Measurements from ENCODE around the gene DUSP1. TPM values are rescaled to one million over a fixed set of nuclear protein-coding genes. Genes with fewer than 3 reads are reported as not detected.

The DUSP1 gene
- total RNA-seq, 2 donors from 2014 or later = 9.2 to 11.0 TPM

DNA sequence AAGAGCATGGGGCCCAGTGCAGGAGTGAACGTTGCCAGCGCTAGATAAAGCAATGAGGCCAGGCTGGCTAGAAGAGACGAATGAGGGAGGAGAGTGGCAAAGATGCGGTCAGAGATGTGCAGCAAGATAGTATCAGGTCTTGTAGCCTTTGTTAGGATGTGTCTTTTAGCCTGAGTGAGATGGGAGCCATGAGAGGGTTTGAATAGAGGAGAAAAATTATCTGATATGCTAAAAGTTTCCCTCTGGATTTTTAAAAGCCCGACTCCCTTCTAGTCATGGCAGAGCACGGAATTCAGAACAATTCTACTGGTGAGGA is 12.2 kb downstream of the DUSP1 start:
- H3K36me3 ChIP-seq (ENCODE audit: control insufficient read depth, insufficient read depth, low read length) = no peaks in the 10 kb centered on the region
- H3K4me3 ChIP-seq (ENCODE audit: low read length) = no peak overlapping the region
- Mint-ChIP-seq H3K4me3 (no peak overlapping the region), H3K27ac (no peak overlapping the region), H3K9me3 (peaks cover 7% of the 10 kb centered on the region), H3K36me3 (ENCODE audit: low read depth) (no peaks in the 10 kb centered on the region), H3K4me1 (peaks cover 8% of the 10 kb centered on the region), H3K27me3 (ENCODE audit: insufficient read depth) (peaks cover 31% of the 10 kb centered on the region)
- WGBS, 2 experiments (ENCODE audit: insufficient coverage in 1 of 2, insufficient read length in 1 of 2) = 92 to 95% methylated on average over 6 of the region's 6 CpGs
- no peak for DNase-seq
- H3K27ac ChIP-seq (ENCODE audit: low read depth, low read length) = no peak overlapping the region
- no peaks in the 10 kb centered on the region for H3K27me3 ChIP-seq (ENCODE audit: control insufficient read depth, insufficient read depth, low read length, poor library complexity, severe bottlenecking)
- H3K9ac ChIP-seq (ENCODE audit: extremely low read depth, low read length, poor library complexity, severe bottlenecking) = no peak overlapping the region
- H3K4me1 ChIP-seq (ENCODE audit: control insufficient read depth, insufficient read depth, low read length) = no peaks in the 10 kb centered on the region
- TF ChIP-seq, protein P1, sequence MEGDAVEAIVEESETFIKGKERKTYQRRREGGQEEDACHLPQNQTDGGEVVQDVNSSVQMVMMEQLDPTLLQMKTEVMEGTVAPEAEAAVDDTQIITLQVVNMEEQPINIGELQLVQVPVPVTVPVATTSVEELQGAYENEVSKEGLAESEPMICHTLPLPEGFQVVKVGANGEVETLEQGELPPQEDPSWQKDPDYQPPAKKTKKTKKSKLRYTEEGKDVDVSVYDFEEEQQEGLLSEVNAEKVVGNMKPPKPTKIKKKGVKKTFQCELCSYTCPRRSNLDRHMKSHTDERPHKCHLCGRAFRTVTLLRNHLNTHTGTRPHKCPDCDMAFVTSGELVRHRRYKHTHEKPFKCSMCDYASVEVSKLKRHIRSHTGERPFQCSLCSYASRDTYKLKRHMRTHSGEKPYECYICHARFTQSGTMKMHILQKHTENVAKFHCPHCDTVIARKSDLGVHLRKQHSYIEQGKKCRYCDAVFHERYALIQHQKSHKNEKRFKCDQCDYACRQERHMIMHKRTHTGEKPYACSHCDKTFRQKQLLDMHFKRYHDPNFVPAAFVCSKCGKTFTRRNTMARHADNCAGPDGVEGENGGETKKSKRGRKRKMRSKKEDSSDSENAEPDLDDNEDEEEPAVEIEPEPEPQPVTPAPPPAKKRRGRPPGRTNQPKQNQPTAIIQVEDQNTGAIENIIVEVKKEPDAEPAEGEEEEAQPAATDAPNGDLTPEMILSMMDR (conservative IDR thresholded peaks at IDR 0.05) = no peak
- peaks cover 14% of the 10 kb centered on the region for H3K9me3 ChIP-seq (ENCODE audit: control insufficient read depth, low read length)

DNA sequence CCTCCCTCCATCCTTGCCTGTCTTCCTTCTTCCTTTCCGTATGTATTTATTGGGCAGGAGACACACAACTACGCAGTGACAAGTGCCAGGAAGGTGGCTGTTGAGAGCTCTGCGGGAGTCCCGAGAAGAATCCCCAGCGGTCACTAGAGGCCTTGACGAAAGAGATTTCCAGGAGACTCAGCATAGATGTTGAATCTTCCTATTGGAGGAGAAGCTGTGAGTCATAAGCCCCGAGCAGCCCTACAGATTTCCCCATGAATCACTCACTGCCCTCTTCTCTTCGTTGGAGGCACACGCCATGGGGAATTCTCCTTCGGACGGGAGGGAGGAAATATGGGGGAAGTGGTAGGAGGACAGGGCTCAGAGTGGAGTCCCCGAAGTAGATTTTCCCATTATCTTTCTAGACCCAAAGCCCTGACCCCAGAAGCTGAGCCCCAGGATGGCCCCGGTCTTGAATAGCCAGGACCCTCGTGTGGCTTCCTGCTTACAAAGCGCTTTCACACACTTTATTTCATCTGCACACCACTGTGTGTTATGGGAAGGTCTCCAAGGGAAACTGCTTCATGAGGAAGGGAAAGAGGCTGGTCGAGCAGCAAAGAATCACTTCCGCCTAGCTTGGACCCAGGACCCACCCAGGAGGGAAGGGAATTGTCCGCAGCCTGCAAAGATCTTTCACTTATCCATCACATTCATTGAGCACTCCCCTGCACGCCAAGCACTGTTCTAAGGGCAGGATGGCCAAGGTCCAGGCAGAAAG is 12.7 kb downstream of the DUSP1 start:
- H3K9me3 Mint-ChIP-seq = peaks cover 7% of the 10 kb centered on the region
- Histone ChIP-seq H3K36me3 (ENCODE audit: control insufficient read depth, insufficient read depth, low read length) (no peaks in the 10 kb centered on the region), H3K27me3 (ENCODE audit: control insufficient read depth, insufficient read depth, low read length, poor library complexity, severe bottlenecking) (no peaks in the 10 kb centered on the region), H3K4me3 (ENCODE audit: low read length) (no peak overlapping the region), H3K27ac (ENCODE audit: low read depth, low read length) (no peak overlapping the region), H3K4me1 (ENCODE audit: control insufficient read depth, insufficient read depth, low read length) (no peaks in the 10 kb centered on the region), H3K9me3 (ENCODE audit: control insufficient read depth, low read length) (peaks cover 14% of the 10 kb centered on the region), H3K9ac (ENCODE audit: extremely low read depth, low read length, poor library complexity, severe bottlenecking) (no peak overlapping the region)
- no peak overlapping the region for H3K4me3 Mint-ChIP-seq
- H3K27me3 Mint-ChIP-seq (ENCODE audit: insufficient read depth) = peaks cover 33% of the 10 kb centered on the region
- H3K4me1 Mint-ChIP-seq = peaks cover 8% of the 10 kb centered on the region
- TF ChIP-seq, protein P1 (conservative IDR thresholded peaks at IDR 0.05) = peak; percentile 38
- H3K36me3 Mint-ChIP-seq (ENCODE audit: low read depth) = no peaks in the 10 kb centered on the region
- H3K27ac Mint-ChIP-seq = no peak overlapping the region
- 49 to 56% methylated on average over 9 to 19 of the region's 19 CpGs for WGBS, 2 experiments (ENCODE audit: insufficient coverage in 1 of 2, insufficient read length in 1 of 2)
- peak; percentile 87 for DNase-seq

DNA sequence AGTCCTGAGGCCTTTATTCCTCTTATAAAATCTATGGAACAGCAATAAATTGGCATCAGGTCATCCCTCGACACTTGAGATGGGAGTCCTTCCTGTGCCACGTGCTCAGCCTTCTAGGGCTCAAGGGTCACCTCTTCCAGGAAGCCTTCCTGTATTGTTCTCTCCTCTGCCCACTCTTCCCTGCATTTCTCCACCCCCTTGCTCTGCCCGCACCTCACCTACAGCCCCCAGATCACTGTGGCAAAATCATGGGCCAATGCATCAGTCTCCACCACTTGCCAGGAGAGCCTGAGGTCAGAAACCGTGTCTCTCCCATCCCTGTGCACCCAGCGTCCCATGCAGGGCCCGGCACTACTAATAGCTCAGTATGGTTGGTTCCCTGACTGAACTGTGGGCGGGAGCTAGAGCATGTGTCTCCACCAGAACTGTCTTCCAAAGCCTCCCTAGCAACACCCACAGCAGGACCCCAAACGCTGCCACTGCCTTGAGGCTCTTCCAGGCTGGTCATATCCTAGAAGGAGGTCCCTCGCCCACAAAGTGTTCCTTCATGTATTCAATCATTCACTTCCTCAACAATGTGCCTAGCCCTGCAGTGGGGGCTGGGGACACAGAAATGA is 13.5 kb downstream of the DUSP1 start:
- no peak overlapping the region for H3K4me3 Mint-ChIP-seq
- peak; percentile 68 for DNase-seq
- no peak overlapping the region for H3K27ac Mint-ChIP-seq
- Histone ChIP-seq H3K9me3 (ENCODE audit: control insufficient read depth, low read length) (peaks cover 14% of the 10 kb centered on the region), H3K4me1 (ENCODE audit: control insufficient read depth, insufficient read depth, low read length) (no peaks in the 10 kb centered on the region), H3K27me3 (ENCODE audit: control insufficient read depth, insufficient read depth, low read length, poor library complexity, severe bottlenecking) (no peaks in the 10 kb centered on the region), H3K4me3 (ENCODE audit: low read length) (no peak overlapping the region), H3K9ac (ENCODE audit: extremely low read depth, low read length, poor library complexity, severe bottlenecking) (no peak overlapping the region), H3K36me3 (ENCODE audit: control insufficient read depth, insufficient read depth, low read length) (no peaks in the 10 kb centered on the region), H3K27ac (ENCODE audit: low read depth, low read length) (no peak overlapping the region)
- H3K27me3 Mint-ChIP-seq (ENCODE audit: insufficient read depth) = peaks cover 35% of the 10 kb centered on the region
- peaks cover 7% of the 10 kb centered on the region for H3K9me3 Mint-ChIP-seq
- H3K36me3 Mint-ChIP-seq (ENCODE audit: low read depth) = no peaks in the 10 kb centered on the region
- WGBS, 2 experiments (ENCODE audit: insufficient coverage in 1 of 2, insufficient read length in 1 of 2) = 85 to 86% methylated on average over 7 to 9 of the region's 9 CpGs
- H3K4me1 Mint-ChIP-seq = peaks cover 8% of the 10 kb centered on the region
- TF ChIP-seq, protein P1 (conservative IDR thresholded peaks at IDR 0.05) = no peak
